ENCODE measurements around the gene RPL22L1. TPM values are rescaled to one million over a fixed set of nuclear protein-coding genes. Genes with fewer than 3 reads are reported as not detected.

RPL22L1 gene
- total RNA-seq, 4 donors from 2014 or later, result 41.6 to 164 (median 63.9) TPM

DNA sequence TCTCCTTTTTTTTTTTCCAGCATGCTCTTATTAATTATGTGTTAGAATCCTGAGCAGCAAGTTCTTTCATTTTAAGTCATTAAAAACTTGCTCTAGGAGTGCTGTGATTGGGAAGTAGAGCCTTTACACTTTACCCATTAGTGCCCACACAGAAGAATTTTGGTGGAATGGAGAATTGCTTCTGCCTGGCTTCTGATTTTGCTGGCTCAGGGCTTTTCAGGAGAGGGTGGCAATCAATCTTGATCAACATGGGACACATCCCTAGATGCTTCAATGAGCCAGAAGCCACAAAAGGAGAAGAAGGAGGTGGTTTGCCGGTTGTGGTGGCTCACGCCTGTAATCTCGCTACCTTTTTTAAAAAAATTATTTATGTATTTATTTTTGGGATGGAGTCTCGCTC lies 39.4 kb downstream of the RPL22L1 start:
- TF ChIP-seq, protein P1, sequence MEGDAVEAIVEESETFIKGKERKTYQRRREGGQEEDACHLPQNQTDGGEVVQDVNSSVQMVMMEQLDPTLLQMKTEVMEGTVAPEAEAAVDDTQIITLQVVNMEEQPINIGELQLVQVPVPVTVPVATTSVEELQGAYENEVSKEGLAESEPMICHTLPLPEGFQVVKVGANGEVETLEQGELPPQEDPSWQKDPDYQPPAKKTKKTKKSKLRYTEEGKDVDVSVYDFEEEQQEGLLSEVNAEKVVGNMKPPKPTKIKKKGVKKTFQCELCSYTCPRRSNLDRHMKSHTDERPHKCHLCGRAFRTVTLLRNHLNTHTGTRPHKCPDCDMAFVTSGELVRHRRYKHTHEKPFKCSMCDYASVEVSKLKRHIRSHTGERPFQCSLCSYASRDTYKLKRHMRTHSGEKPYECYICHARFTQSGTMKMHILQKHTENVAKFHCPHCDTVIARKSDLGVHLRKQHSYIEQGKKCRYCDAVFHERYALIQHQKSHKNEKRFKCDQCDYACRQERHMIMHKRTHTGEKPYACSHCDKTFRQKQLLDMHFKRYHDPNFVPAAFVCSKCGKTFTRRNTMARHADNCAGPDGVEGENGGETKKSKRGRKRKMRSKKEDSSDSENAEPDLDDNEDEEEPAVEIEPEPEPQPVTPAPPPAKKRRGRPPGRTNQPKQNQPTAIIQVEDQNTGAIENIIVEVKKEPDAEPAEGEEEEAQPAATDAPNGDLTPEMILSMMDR (IDR thresholded peaks at IDR 0.05; ENCODE audit: low read depth), result no peak

DNA sequence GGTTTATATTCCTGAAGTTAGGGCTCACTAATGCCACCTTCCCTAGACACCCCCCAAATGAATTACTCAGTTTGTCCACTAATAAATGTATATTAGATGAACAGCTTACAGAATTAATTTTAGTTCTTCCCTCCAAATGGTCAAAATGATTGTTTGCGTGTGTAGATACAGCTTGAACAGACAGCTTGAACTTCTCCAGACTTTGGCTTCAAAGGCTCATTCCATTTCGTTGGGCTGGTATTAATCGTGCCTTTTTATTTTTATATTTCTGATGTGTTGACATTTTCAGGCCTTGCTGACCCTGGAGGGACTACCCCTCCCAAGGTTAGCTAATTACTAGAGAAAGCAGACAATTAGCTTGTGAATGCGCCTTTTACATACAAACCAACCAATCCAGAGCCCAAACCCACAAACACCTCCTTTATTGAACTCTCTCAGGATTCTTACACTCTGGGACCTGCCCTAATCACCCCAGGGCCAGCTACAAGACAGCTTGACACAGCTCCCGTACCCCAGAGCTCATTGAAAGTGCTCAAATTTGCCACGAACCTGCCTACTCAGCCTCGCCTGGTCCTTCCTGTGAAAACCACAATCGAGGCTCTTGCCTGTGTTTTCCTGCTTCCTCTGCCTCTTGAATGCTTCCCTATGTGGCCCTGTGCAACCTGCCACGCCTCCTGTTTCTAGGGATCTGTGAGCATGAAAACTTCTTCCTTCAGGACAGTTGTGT lies 40.3 kb downstream of the RPL22L1 start:
- TF ChIP-seq, protein P1 (IDR thresholded peaks at IDR 0.05; ENCODE audit: low read depth), result no peak

GRCh38 chr3:170826047-170826446 lies 43.9 kb downstream of the RPL22L1 start:
- TF ChIP-seq, protein P1 (IDR thresholded peaks at IDR 0.05; ENCODE audit: low read depth), result no peak

DNA sequence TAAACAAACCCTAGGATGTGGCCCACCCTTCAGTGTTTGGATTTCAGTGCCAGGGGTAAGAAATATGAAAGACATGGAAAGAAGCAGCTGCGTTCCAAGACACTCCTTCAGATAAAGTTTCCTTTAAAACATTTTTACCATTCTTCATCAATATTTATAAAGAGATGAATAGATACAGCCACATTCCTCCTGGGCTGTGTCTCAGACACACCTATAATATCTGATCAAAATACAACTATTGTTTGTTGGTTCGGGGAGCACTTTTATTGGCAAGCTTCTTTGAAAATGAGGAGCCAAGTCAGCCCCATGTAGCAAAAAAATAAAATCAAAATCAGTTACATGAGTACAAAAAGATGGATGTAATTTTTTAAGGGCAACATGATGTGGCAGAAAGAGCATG lies 53.2 kb downstream of the RPL22L1 start:
- TF ChIP-seq, protein P1 (IDR thresholded peaks at IDR 0.05; ENCODE audit: low read depth), result no peak

GRCh38 chr3:170816341-170816740 lies 53.7 kb downstream of the RPL22L1 start:
- TF ChIP-seq, protein P1 (IDR thresholded peaks at IDR 0.05; ENCODE audit: low read depth), result no peak

DNA sequence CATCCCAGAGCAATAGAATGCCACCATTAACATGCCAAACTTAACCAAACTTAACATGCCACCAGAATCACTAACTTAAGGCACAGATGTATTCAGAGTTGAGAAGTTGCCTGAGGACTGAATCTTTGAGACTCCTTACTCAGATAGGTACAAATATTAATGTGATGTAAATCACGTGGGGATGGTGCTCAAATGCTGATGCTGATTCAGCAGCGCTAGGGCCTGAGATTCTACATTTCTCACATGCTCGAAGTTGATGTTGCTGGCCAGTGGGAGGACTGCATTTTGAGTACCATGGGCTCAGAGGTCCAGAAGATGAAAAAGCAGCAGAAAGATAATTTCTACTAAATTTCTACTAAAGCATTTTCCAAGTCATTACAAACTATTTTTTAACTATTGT lies 54.1 kb downstream of the RPL22L1 start:
- TF ChIP-seq, protein P1 (IDR thresholded peaks at IDR 0.05; ENCODE audit: low read depth), result no peak

- TF ChIP-seq, protein P1 (IDR thresholded peaks at IDR 0.05; ENCODE audit: low read depth), result no peak
These were observed 54.7 kb downstream of the RPL22L1 start for GRCh38 chr3:170815340-170815739.

Other genes with a start within 250 kb of the RPL22L1 start
- gene EIF5A2, start 38.4 kb upstream of the RPL22L1 start, total RNA-seq, result 1 to 10 TPM; 3.7 to 7.7 (median 4.0) TPM
- gene SLC2A2, start 156.5 kb upstream of the RPL22L1 start, total RNA-seq, result not detected

All from subcutaneous adipose tissue (tissue), 4 donors.